K562 (cell line): Measurements from ENCODE around the gene ANKRD44. TPM values are rescaled to one million over a fixed set of nuclear protein-coding genes. Genes with fewer than 3 reads are reported as not detected.

Source experiments
- MAFF ChIP-seq: IDR thresholded peaks from 2 replicates; pipeline ENCODE4 v1.6.1; 2012; ENCODE audit warnings: low read length, improper control_type of control experiment
- MTA3 ChIP-seq: fragments of 450-650 bp; formaldehyde crosslinking; IDR thresholded peaks from 2 replicates; pipeline ENCODE4 v1.6.1; 2017; ENCODE audit warnings: mild to moderate bottlenecking, borderline replicate concordance
- NBN ChIP-seq: fragments of 450-650 bp; IDR thresholded peaks from 2 replicates; pipeline ENCODE4 v1.6.1; 2016; ENCODE audit warnings: low read depth, mild to moderate bottlenecking
- NR2C2 ChIP-seq, 2 experiments: fragments of 200-800 bp in 1 of 2; sonication (Bioruptor generic) in 1 of 2; sonication (generic) in 1 of 2; formaldehyde crosslinking in 1 of 2; IDR thresholded peaks; 2 replicates each; pipeline versions ENCODE4 v1.6.1 to v1.8.0; 2016 to 2022; ENCODE audit warnings: mild to moderate bottlenecking in 1 of 2, missing compliant biosample characterization in 1 of 2, missing genetic modification characterization in 1 of 2, missing genetic modification reagents in 1 of 2
- ZNF24 ChIP-seq: fragments of 450-650 bp; IDR thresholded peaks from 2 replicates; pipeline ENCODE4 v1.6.1; 2016
- ZNF316 ChIP-seq: fragments of 450-650 bp; IDR thresholded peaks from 2 replicates; pipeline ENCODE4 v1.6.1; 2016
- polyA plus RNA-seq, 8 experiments: library from polyadenylated mRNA; depleted of rRNA in 4 of 8; stranded (reverse) in 5 of 8; unstranded in 3 of 8; fragments of >200 nt; fragmentation: Nextera tagmentation in 2 of 8; fragmentation: Illumina TruSeq in 1 of 8; extraction: Ambion mirVana in 2 of 8; extraction: Trizol in 1 of 8; gene quantifications; 2 replicates each; pipeline versions ENCODE4 v1.2.1 to v1.2.3, GENCODE V29; 2011 to 2014; ENCODE audit warnings: inconsistent platforms in 1 of 8, missing spikeins in 1 of 8
- total RNA-seq, 7 experiments: library from RNA; depleted of rRNA in 6 of 7; stranded (reverse); fragments of >200 nt in 6 of 7; fragmentation: Illumina TruSeq in 2 of 7; extraction: Trizol in 2 of 7; gene quantifications; 2 replicates each; pipeline versions ENCODE4 v1.2.1 to v1.2.3, GENCODE V29; 2011 to 2021; ENCODE audit warnings: low replicate concordance in 1 of 7
- TF ChIP-seq, protein P1 (sequence below), 2 experiments: fragments of 450-650 bp in 1 of 2; sonication (generic) in 1 of 2; formaldehyde crosslinking in 1 of 2; IDR thresholded peaks; 2 replicates each; pipeline versions ENCODE4 v1.7.1 to v1.9.0; 2016 to 2022; ENCODE audit warnings: inconsistent platforms in 1 of 2, mild to moderate bottlenecking in 1 of 2, missing genetic modification reagents in 1 of 2
- TF ChIP-seq, protein P2 (sequence below): fragments of 200-800 bp; sonication (Bioruptor generic); IDR thresholded peaks from 2 replicates; pipeline ENCODE4 v1.6.1; 2016; ENCODE audit warnings: missing genetic modification characterization, missing compliant biosample characterization

ANKRD44 gene
- total and polyA plus RNA-seq, 9 of the 15 experiments (the other 6 are each of a cell fraction or from before 2014, with no cell fraction given), result 0.03 to 0.64 (median 0.07) TPM; not detected in 3

DNA sequence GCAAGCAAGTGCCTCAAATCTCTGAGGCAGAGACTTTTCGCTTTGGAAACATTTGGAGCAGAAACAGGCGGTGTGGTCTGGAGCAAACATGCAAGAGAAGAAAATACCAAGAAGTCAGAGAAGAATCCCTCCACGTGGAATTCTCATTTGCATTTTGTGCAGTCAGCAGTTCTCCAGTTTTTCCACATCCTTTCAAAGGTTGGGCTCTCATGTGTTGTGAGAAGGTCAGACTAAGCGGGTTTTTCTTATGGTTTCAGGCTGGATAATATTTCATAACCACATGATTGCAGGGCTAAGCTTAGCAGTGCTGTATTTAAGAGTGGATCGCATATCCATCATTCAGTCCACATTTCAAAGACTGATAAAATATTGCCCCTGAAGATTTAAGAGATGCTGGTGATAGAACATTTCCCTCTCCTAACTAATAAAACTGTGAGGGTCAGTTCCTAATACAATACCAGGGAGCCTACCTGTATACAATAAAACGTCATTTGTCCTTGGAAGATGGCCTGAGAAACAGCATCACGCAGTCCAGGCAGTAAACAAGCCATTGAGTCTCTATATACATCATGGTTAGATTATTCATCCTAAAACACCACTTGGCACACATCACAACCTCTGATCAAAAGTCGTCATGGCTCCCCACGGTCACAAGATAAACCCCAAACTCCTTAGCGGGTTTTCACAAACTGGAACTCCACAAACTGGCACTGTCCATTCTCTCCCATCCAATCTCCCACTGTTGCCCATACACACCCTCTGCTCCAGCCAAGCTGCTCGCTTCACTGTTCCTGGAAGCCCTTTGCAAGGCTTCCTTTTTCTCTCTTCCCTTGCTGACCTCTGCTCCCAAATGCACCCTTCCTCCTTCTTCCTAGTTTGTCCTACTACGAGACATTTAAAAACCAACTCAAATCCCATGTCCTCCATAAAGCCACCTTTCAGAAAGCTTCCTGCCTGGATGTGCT lies 31.5 kb downstream of the ANKRD44 start (continued):
- TF ChIP-seq, protein P1, sequence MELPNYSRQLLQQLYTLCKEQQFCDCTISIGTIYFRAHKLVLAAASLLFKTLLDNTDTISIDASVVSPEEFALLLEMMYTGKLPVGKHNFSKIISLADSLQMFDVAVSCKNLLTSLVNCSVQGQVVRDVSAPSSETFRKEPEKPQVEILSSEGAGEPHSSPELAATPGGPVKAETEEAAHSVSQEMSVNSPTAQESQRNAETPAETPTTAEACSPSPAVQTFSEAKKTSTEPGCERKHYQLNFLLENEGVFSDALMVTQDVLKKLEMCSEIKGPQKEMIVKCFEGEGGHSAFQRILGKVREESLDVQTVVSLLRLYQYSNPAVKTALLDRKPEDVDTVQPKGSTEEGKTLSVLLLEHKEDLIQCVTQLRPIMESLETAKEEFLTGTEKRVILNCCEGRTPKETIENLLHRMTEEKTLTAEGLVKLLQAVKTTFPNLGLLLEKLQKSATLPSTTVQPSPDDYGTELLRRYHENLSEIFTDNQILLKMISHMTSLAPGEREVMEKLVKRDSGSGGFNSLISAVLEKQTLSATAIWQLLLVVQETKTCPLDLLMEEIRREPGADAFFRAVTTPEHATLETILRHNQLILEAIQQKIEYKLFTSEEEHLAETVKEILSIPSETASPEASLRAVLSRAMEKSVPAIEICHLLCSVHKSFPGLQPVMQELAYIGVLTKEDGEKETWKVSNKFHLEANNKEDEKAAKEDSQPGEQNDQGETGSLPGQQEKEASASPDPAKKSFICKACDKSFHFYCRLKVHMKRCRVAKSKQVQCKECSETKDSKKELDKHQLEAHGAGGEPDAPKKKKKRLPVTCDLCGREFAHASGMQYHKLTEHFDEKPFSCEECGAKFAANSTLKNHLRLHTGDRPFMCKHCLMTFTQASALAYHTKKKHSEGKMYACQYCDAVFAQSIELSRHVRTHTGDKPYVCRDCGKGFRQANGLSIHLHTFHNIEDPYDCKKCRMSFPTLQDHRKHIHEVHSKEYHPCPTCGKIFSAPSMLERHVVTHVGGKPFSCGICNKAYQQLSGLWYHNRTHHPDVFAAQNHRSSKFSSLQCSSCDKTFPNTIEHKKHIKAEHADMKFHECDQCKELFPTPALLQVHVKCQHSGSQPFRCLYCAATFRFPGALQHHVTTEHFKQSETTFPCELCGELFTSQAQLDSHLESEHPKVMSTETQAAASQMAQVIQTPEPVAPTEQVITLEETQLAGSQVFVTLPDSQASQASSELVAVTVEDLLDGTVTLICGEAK (IDR thresholded peaks at IDR 0.05), result no peak
- TF ChIP-seq, protein P1 (CRISPR knock-in tag; IDR thresholded peaks at IDR 0.05), result no peak
- TF ChIP-seq ZNF24 (no peak), NR2C2 (CRISPR knock-in tag; IDR thresholded peaks at IDR 0.05) (no peak), NR2C2 (tag; IDR thresholded peaks at IDR 0.05) (no peak), MAFF (peak; percentile 5; the same call in 1 of the 2 replicates), MTA3 (no peak), NBN (no peak), ZNF316 (peak; percentile 40; the same call in 1 of the 2 replicates)
- TF ChIP-seq, protein P2, sequence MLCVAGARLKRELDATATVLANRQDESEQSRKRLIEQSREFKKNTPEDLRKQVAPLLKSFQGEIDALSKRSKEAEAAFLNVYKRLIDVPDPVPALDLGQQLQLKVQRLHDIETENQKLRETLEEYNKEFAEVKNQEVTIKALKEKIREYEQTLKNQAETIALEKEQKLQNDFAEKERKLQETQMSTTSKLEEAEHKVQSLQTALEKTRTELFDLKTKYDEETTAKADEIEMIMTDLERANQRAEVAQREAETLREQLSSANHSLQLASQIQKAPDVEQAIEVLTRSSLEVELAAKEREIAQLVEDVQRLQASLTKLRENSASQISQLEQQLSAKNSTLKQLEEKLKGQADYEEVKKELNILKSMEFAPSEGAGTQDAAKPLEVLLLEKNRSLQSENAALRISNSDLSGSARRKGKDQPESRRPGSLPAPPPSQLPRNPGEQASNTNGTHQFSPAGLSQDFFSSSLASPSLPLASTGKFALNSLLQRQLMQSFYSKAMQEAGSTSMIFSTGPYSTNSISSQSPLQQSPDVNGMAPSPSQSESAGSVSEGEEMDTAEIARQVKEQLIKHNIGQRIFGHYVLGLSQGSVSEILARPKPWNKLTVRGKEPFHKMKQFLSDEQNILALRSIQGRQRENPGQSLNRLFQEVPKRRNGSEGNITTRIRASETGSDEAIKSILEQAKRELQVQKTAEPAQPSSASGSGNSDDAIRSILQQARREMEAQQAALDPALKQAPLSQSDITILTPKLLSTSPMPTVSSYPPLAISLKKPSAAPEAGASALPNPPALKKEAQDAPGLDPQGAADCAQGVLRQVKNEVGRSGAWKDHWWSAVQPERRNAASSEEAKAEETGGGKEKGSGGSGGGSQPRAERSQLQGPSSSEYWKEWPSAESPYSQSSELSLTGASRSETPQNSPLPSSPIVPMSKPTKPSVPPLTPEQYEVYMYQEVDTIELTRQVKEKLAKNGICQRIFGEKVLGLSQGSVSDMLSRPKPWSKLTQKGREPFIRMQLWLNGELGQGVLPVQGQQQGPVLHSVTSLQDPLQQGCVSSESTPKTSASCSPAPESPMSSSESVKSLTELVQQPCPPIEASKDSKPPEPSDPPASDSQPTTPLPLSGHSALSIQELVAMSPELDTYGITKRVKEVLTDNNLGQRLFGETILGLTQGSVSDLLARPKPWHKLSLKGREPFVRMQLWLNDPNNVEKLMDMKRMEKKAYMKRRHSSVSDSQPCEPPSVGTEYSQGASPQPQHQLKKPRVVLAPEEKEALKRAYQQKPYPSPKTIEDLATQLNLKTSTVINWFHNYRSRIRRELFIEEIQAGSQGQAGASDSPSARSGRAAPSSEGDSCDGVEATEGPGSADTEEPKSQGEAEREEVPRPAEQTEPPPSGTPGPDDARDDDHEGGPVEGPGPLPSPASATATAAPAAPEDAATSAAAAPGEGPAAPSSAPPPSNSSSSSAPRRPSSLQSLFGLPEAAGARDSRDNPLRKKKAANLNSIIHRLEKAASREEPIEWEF (CRISPR knock-in tag), result no peak
